HUES64 (cell line): ENCODE data around the gene CREBBP.

Source experiments
- H3K27ac ChIP-seq: 2 replicates; pipeline ENCODE4 v1.7.0; 2013; ENCODE audit warnings: low read depth, low read length, inconsistent platforms
- H3K27me3 ChIP-seq: 2 replicates; pipeline ENCODE4 v1.6.1; 2013; ENCODE audit warnings: mild to moderate bottlenecking, low read length; ENCODE audit not compliant: insufficient read depth
- H3K36me3 ChIP-seq: 2 replicates; pipeline ENCODE4 v1.6.1; 2013; ENCODE audit warnings: mild to moderate bottlenecking, low read length; ENCODE audit not compliant: insufficient read depth
- H3K4me1 ChIP-seq: 2 replicates; pipeline ENCODE4 v1.6.1; 2013; ENCODE audit warnings: mild to moderate bottlenecking, low read length, moderate library complexity; ENCODE audit not compliant: insufficient read depth
- H3K4me3 ChIP-seq: 2 replicates; pipeline ENCODE4 v1.5.1; 2013; ENCODE audit warnings: mild to moderate bottlenecking, low read length, moderate library complexity
- H3K9ac ChIP-seq: 2 replicates; pipeline ENCODE4 v1.6.1; 2013; ENCODE audit warnings: mild to moderate bottlenecking, low read depth, low read length
- H3K9me3 ChIP-seq: 2 replicates; pipeline ENCODE4 v1.6.1; 2013; ENCODE audit warnings: low read depth, low read length; ENCODE audit not compliant: insufficient read depth
- WGBS: fragments of 150-250, 120-280 bp; methylation state at CpG from one replicate; pipeline ENCODE4 v1.1.7; 2013; ENCODE audit warnings: missing lambda C conversion rate; 5-methylcytosine and 5-hydroxymethylcytosine counted together

Gene CREBBP

GRCh38 chr16:3822366-3823045 lies 58.0 kb downstream of the CREBBP start:
- 81% methylated on average over 11 of the region's 11 CpGs for WGBS
- no peak overlapping the region for H3K9ac ChIP-seq
- H3K4me1 ChIP-seq, result peaks cover 17% of the 10 kb centered on the region
- no peaks in the 10 kb centered on the region for H3K27me3 ChIP-seq
- H3K36me3 ChIP-seq, result no peaks in the 10 kb centered on the region
- H3K4me3 ChIP-seq, result no peak overlapping the region
- H3K27ac ChIP-seq, result no peak overlapping the region
- H3K9me3 ChIP-seq, result no peaks in the 10 kb centered on the region

GRCh38 chr16:3821184-3821583 lies 59.3 kb downstream of the CREBBP start:
- no peak overlapping the region for H3K9ac ChIP-seq
- no peaks in the 10 kb centered on the region for H3K27me3 ChIP-seq
- H3K9me3 ChIP-seq, result no peaks in the 10 kb centered on the region
- no peak overlapping the region for H3K27ac ChIP-seq
- peaks cover 21% of the 10 kb centered on the region for H3K4me1 ChIP-seq
- H3K36me3 ChIP-seq, result no peaks in the 10 kb centered on the region
- 96% methylated on average over 3 of the region's 3 CpGs for WGBS
- H3K4me3 ChIP-seq, result no peak overlapping the region

GRCh38 chr16:3819746-3820724 lies 60.5 kb downstream of the CREBBP start:
- no peaks in the 10 kb centered on the region for H3K36me3 ChIP-seq
- no peaks in the 10 kb centered on the region for H3K9me3 ChIP-seq
- no peak overlapping the region for H3K9ac ChIP-seq
- H3K4me1 ChIP-seq, result peaks cover 21% of the 10 kb centered on the region
- H3K27ac ChIP-seq, result no peak overlapping the region
- no peak overlapping the region for H3K4me3 ChIP-seq
- 95% methylated on average over 8 of the region's 8 CpGs for WGBS
- no peaks in the 10 kb centered on the region for H3K27me3 ChIP-seq

- Histone ChIP-seq H3K4me3 (no peak overlapping the region), H3K27ac (no peak overlapping the region), H3K9ac (no peak overlapping the region), H3K27me3 (no peaks in the 10 kb centered on the region), H3K36me3 (no peaks in the 10 kb centered on the region), H3K4me1 (peaks cover 16% of the 10 kb centered on the region), H3K9me3 (no peaks in the 10 kb centered on the region)
- WGBS, result 93% methylated on average over 6 of the region's 6 CpGs
Observed at GRCh38 chr16:3819175-3819527, 61.4 kb downstream of the CREBBP start.

GRCh38 chr16:3816326-3816725 lies 64.2 kb downstream of the CREBBP start:
- Histone ChIP-seq H3K9ac (no peak overlapping the region), H3K4me1 (peaks cover 11% of the 10 kb centered on the region), H3K36me3 (no peaks in the 10 kb centered on the region), H3K27me3 (no peaks in the 10 kb centered on the region), H3K27ac (no peak overlapping the region), H3K4me3 (no peak overlapping the region), H3K9me3 (no peaks in the 10 kb centered on the region)
- WGBS, result 70% methylated on average over 2 of the region's 3 CpGs

- H3K27ac ChIP-seq, result no peak overlapping the region
- no peaks in the 10 kb centered on the region for H3K9me3 ChIP-seq
- no peak overlapping the region for H3K9ac ChIP-seq
- H3K27me3 ChIP-seq, result no peaks in the 10 kb centered on the region
- H3K36me3 ChIP-seq, result peaks cover 9% of the 10 kb centered on the region
- WGBS, result 94% methylated on average over 1 of the region's 1 CpG
- H3K4me3 ChIP-seq, result no peak overlapping the region
- peaks cover 24% of the 10 kb centered on the region for H3K4me1 ChIP-seq
Observed at GRCh38 chr16:3814755-3815154, 65.8 kb downstream of the CREBBP start.

- peaks cover 24% of the 10 kb centered on the region for H3K4me1 ChIP-seq
- H3K9me3 ChIP-seq, result no peaks in the 10 kb centered on the region
- no peak overlapping the region for H3K4me3 ChIP-seq
- peaks cover 14% of the 10 kb centered on the region for H3K36me3 ChIP-seq
- H3K27ac ChIP-seq, result no peak overlapping the region
- no peaks in the 10 kb centered on the region for H3K27me3 ChIP-seq
- H3K9ac ChIP-seq, result no peak overlapping the region
- WGBS, result 94% methylated on average over 6 of the region's 8 CpGs
Observed at GRCh38 chr16:3812469-3813172, 67.9 kb downstream of the CREBBP start.

GRCh38 chr16:3810818-3811217 lies 69.7 kb downstream of the CREBBP start:
- WGBS, result 68% methylated on average over 3 of the region's 3 CpGs
- Histone ChIP-seq H3K36me3 (peaks cover 14% of the 10 kb centered on the region), H3K27ac (no peak overlapping the region)

GRCh38 chr16:3810198-3810664 lies 70.3 kb downstream of the CREBBP start:
- Histone ChIP-seq H3K36me3 (peaks cover 14% of the 10 kb centered on the region), H3K4me3 (no peak overlapping the region), H3K9me3 (no peaks in the 10 kb centered on the region), H3K4me1 (peaks cover 19% of the 10 kb centered on the region), H3K9ac (no peak overlapping the region), H3K27me3 (no peaks in the 10 kb centered on the region), H3K27ac (no peak overlapping the region)
- WGBS, result 96% methylated on average over 5 of the region's 6 CpGs

More at GRCh38 chr16:3810818-3811217, 69.7 kb downstream of the CREBBP start:
- no peaks in the 10 kb centered on the region for H3K9me3 ChIP-seq
- H3K4me1 ChIP-seq, result peaks cover 19% of the 10 kb centered on the region
- no peaks in the 10 kb centered on the region for H3K27me3 ChIP-seq
- H3K4me3 ChIP-seq, result no peak overlapping the region
- H3K9ac ChIP-seq, result no peak overlapping the region

- Histone ChIP-seq H3K36me3 (peaks cover 14% of the 10 kb centered on the region), H3K27ac (no peak overlapping the region), H3K27me3 (no peaks in the 10 kb centered on the region), H3K4me3 (no peak overlapping the region), H3K4me1 (peaks cover 19% of the 10 kb centered on the region), H3K9me3 (no peaks in the 10 kb centered on the region), H3K9ac (no peak overlapping the region)
- 92% methylated on average over 9 of the region's 9 CpGs for WGBS
Observed at GRCh38 chr16:3808308-3809063, 72.0 kb downstream of the CREBBP start.
